NCI-H2171 treated with DMSO at 0.1 percent for 48 hours (cell line): Measurements from ENCODE around the gene RPS16.
A peak's percentile ranks its signal among the peaks of the same experiment; 100 is the strongest.

Experiments used
- DNase-seq: peaks from one replicate; lab custom pipeline; 2025; lab: John Stamatoyannopoulos, UW

The RPS16 gene

GRCh38 chr19:39449116-39449797 lies 13.5 kb upstream of the RPS16 start:
- no peak for DNase-seq

GRCh38 chr19:39448271-39448670 lies 12.5 kb upstream of the RPS16 start:
- DNase-seq: no peak

GRCh38 chr19:39446365-39447084 lies 10.8 kb upstream of the RPS16 start:
- DNase-seq: no peak

GRCh38 chr19:39445196-39446111 lies 9.7 kb upstream of the RPS16 start, which contains the start of gene SUPT5H:
Gene SUPT5H (plus strand): TSS chr19:39445582. CDS start chr19:39445891, 309 bp downstream.
- DNase-seq: peak; percentile 98

GRCh38 chr19:39444598-39445195 lies 8.9 kb upstream of the RPS16 start:
- no peak for DNase-seq

GRCh38 chr19:39438270-39438934 lies 2.7 kb upstream of the RPS16 start:
- no peak for DNase-seq

- DNase-seq: no peak
Measured at GRCh38 chr19:39436350-39436716, 584 bp upstream of the RPS16 start.

- DNase-seq: no peak
Measured at GRCh38 chr19:39434123-39435076, 1.3 kb downstream of the RPS16 start.

GRCh38 chr19:39433480-39434079 lies 2.2 kb downstream of the RPS16 start:
- DNase-seq: no peak

- DNase-seq: no peak
Measured at GRCh38 chr19:39432677-39433025, 3.1 kb downstream of the RPS16 start.

- DNase-seq: no peak
Measured at GRCh38 chr19:39430675-39431593, 4.8 kb downstream of the RPS16 start.

GRCh38 chr19:39428283-39429112 lies 7.3 kb downstream of the RPS16 start:
- DNase-seq: no peak

GRCh38 chr19:39427707-39428106 lies 8.0 kb downstream of the RPS16 start:
- DNase-seq: no peak

- no peak for DNase-seq
Measured at GRCh38 chr19:39426170-39426569, 9.6 kb downstream of the RPS16 start.

GRCh38 chr19:39425744-39426143 lies 10.0 kb downstream of the RPS16 start:
- DNase-seq: no peak

- no peak for DNase-seq
Measured at GRCh38 chr19:39424934-39425333, 10.8 kb downstream of the RPS16 start.

GRCh38 chr19:39423258-39424086 lies 12.3 kb downstream of the RPS16 start:
- no peak for DNase-seq
